ENCODE data around the gene GMPR2.

GMPR2 gene

DNA sequence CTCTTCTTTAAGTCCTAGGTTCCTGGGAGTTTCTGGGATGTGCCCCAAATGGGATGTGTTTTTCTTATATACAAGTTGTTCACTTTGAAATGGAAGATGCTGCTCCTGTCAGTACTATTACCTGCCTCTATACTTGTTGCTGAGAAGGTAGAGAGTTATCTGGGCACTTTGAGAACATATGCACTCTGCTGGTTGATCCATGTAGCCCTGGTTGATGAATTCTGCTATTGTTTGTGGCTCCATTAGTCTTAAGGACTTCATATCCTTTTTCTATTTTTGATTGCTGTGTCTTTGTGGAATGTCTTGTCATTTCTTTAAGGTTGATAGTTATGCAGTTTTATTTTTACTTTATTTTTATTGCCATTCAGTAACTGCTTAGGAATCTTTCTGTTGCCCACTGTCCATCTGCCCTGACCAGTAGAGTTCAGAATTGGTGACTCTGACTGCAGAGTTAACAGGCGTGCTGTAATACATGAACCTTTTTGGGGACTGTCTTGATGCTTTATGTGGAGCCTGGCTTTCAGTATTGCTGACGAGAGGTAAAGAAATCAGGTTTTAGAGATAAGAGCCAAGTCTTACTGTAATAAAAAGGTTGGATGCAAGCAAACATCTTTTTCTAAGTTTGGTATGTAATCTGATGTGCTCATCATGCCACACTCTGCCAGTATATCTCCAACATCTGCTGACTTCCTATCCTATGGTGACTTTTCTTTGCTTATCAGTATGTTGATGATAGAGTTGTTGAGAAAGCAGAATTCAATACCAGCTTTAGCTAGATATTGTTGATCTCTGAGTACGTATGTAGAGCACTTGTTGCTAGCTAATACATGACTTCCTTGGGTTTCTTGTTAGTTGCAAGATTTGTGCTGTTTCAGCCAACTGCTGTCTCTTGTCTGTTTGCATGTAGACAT is 1.6 kb downstream of the GMPR2 start:
- TF ChIP-seq, protein P1, sequence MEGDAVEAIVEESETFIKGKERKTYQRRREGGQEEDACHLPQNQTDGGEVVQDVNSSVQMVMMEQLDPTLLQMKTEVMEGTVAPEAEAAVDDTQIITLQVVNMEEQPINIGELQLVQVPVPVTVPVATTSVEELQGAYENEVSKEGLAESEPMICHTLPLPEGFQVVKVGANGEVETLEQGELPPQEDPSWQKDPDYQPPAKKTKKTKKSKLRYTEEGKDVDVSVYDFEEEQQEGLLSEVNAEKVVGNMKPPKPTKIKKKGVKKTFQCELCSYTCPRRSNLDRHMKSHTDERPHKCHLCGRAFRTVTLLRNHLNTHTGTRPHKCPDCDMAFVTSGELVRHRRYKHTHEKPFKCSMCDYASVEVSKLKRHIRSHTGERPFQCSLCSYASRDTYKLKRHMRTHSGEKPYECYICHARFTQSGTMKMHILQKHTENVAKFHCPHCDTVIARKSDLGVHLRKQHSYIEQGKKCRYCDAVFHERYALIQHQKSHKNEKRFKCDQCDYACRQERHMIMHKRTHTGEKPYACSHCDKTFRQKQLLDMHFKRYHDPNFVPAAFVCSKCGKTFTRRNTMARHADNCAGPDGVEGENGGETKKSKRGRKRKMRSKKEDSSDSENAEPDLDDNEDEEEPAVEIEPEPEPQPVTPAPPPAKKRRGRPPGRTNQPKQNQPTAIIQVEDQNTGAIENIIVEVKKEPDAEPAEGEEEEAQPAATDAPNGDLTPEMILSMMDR (IDR thresholded peaks at IDR 0.05), result no peak
- H3K27ac ChIP-seq, result peak overlapping the region in 1 of 2 donors; percentile 13
- no peak for DNase-seq (ENCODE audit: low spot score)
- H3K4me3 ChIP-seq, result no peak overlapping the region

DNA sequence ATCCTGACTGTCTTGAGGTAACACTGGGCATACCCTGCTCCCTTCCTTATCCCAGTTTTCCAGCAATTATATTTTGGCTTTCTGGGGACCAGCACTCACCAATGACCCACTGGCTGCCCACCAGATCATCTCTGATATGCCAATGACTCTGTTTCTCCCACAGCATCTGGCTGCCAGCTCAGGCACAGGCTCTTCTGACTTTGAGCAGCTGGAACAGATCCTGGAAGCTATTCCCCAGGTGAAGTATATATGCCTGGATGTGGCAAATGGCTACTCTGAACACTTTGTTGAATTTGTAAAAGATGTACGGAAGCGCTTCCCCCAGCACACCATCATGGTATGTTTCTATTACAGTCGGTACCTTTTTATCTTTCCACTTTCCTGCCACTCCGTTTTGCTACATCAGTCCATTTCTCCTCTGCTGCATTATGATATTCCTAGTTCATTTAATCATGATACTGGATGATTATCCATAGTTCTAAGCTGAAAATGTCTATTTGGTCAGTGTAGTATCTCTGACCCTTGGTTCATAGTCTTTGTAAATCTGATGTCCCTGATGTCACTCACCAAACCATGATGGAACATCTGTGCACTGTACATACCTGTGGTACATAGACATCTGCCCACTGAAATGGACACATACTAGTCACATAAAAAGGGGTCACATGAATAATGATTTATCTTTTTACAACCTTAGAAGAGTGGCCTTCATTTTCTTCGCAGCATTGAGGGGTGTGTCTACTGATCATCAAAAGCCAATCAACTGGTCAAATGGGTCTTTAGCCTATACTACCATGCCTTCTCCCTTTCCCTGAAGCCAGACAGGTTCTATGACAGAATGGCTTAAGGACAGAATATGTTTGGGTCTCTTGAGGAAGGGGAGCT is 3.3 kb downstream of the GMPR2 start:
- H3K4me3 ChIP-seq, result no peak overlapping the region
- TF ChIP-seq, protein P1 (IDR thresholded peaks at IDR 0.05), result no peak
- peak; percentile 36 for DNase-seq (ENCODE audit: low spot score)
- H3K27ac ChIP-seq, result no peak overlapping the region

DNA sequence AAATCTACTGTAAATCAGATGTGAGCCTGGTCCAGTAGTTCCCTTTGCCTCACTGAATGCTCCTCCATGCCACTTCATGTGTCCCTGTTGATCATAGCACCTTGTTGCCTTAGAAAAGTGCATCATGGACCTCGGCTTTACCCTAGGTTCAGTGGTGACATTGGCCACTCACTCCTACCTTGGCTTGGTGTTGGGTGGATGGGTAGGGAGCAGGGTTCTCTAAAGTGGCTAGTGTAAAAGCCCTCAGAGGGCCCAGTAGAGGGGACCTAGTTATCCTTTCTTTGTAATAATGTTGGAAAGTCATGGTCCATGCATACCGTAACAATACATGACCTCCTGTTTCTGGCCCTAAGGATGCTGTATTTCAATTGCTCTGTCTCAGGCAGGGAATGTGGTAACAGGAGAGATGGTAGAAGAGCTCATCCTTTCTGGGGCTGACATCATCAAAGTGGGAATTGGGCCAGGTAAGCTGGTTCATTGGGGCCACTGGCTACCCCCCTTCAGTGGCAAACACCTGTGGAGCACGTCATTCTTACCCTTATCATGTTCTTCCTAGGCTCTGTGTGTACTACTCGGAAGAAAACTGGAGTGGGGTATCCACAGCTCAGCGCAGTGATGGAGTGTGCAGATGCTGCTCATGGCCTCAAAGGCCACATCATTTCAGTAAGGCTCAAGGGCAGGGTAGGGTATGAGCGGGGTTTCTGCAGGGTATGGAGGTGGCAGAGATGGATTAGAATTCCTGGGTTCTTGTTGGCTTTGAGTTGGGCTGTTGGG is 4.1 kb downstream of the GMPR2 start:
- no peak for DNase-seq (ENCODE audit: low spot score)
- H3K27ac ChIP-seq, result no peak overlapping the region
- no peak overlapping the region for H3K4me3 ChIP-seq
- TF ChIP-seq, protein P1 (IDR thresholded peaks at IDR 0.05), result no peak

DNA sequence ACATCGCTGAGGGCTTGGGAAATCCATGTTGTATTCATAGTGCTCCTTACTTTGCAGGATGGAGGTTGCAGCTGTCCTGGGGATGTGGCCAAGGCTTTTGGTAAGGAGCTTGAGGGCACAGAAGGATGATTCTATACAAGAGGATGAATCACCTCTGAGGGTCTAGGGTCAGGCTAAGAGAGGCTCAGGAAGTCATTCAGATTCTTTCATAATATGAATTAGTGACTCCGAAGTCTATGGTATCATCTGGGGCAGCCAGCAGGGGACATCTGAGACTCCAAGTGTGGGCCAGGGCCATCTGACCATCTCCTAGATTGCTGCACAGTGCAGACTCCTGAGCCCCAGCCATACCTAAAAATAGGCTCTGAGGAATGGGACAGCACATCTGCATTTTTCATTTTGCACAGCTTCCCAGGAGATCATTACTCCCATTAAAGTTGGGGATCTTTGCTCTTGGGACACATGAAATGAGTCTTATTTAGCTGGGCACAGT is 4.8 kb downstream of the GMPR2 start:
- TF ChIP-seq, protein P1 (IDR thresholded peaks at IDR 0.05), result no peak
- no peak for DNase-seq (ENCODE audit: low spot score)
- H3K4me3 ChIP-seq, result no peak overlapping the region
- no peak overlapping the region for H3K27ac ChIP-seq

DNA sequence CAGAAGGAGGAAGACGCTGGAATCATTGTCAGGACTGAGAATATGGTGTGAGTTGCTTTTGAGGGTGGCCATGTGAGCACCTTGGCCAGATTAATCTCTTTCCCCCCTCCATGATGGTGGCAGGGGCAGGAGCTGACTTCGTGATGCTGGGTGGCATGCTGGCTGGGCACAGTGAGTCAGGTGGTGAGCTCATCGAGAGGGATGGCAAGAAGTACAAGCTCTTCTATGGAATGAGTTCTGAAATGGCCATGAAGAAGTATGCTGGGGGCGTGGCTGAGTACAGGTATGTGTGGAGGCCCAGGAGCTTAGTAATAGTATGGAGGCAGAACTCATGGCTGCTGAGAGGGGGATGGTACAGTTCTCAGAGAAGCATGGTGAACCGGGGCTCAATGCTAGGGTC is 5.4 kb downstream of the GMPR2 start:
- no peak overlapping the region for H3K27ac ChIP-seq
- TF ChIP-seq, protein P1 (IDR thresholded peaks at IDR 0.05), result no peak

DNA sequence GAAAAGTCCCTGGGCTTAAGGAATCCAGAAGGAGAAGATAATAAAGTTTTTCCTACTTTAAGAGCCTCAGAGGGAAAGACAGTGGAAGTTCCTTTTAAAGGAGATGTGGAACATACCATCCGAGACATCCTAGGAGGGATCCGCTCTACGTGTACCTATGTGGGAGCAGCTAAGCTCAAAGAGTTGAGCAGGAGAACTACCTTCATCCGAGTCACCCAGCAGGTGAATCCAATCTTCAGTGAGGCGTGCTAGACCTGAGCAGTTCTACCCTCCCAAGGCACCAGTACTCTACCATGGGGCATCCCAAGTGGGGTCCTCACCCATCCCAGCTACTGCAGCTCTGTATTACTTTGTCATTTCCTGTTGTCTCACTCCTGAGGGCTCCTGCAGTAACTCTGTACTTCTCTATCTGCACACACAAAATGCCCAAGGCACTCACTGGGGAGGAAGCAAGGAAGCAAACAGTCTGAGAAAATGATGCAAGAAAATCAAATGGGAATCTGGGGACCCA is 5.9 kb downstream of the GMPR2 start:
- TF ChIP-seq, protein P1 (IDR thresholded peaks at IDR 0.05), result no peak
- Histone ChIP-seq H3K27ac (no peak overlapping the region), H3K4me3 (no peak overlapping the region)
- no peak for DNase-seq (ENCODE audit: low spot score)

More for the DNA sequence above, 5.4 kb downstream of the GMPR2 start:
- DNase-seq (ENCODE audit: low spot score), result no peak
- H3K4me3 ChIP-seq, result no peak overlapping the region
